GM19455 (cell line): ENCODE results near the gene PGM5.
"Not testable (repeated sequence)": the region's sequence is repeated elsewhere in the genome, so short reads cannot be mapped to it uniquely, and the experiment has no call there.

Experiments used
- ATAC-seq: cut with Tn5 transposase; IDR thresholded peaks from one replicate; pipeline ENCODE4 v1.9.1; 2021; ENCODE audit not compliant: unreplicated experiment

Gene PGM5

DNA sequence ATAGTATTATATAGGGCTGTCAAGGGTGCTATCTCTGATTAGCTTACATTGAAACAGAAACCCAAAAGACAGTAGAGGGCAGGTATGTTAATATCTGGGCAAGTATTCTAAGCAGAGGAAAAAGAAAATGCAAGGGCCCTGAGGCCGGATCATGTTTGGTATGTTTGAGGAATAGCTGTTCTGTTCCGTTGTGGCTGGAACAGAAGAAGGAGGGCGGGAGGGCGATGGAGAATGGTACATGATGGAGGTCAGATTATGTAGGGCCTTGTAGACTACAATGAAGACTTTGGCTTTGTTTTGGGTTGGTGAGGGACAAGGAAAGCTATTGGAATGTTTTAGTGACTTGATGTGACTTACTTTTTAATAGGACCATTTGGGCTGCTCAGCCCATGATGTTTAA lies 19.4 kb downstream of the PGM5 start:
- not testable (repeated sequence) for ATAC-seq

DNA sequence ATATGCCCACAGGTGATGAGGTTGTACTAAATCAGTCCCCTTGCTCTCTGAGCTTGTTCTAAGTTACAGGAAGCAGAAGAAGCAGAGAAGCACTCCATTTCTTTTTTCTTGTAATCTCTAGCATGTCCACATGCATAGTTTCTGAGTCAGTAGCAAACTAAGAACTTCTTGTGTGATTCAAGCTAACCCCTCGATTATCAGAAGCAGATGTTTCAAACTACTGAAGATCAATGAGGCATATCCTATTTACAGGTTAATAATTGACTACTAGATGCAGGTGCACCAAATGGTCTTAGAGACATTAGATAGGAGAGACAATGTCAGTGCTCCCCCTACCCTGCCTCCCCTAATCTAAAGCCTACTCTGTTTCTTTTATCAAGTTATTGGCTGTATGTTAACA lies 21.3 kb downstream of the PGM5 start:
- ATAC-seq: not testable (repeated sequence)

DNA sequence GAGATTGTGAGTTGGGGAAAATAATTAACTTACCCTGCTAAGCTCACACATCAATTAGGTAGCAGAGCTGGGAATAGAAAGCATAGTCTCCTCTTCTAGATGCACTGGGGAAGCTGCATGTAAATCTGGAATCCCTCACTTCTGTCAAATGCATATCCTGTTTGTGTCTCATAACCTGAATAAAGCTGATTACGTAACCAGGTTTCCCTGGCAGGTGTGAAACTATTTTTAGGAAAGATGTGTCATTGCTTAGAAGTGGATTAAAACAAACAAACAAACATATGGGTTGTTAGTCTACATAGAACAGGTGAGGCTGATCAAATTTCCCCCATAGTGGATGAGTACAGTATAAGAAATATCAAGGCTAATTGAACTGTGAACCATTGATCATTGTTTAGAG lies 27.5 kb downstream of the PGM5 start:
- not testable (repeated sequence) for ATAC-seq

DNA sequence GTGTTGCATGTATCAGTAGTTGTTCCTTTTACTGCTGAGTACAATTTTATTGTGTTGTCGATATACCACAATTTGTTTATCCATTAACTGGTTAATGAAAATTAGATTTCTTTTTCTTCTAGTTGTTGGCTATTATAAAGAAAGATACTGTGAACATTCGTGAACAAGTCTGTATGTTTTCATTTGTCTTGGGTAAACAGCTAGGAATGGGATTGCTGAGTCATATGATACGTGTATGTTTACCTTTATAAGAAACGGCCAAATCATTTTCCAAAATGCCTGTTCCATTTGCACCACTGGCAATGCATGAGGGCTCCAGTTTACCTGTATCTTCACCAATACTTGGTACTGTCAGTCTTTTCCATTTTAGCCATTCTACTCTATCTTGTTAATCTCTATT lies 33.1 kb downstream of the PGM5 start:
- ATAC-seq: not testable (repeated sequence)

DNA sequence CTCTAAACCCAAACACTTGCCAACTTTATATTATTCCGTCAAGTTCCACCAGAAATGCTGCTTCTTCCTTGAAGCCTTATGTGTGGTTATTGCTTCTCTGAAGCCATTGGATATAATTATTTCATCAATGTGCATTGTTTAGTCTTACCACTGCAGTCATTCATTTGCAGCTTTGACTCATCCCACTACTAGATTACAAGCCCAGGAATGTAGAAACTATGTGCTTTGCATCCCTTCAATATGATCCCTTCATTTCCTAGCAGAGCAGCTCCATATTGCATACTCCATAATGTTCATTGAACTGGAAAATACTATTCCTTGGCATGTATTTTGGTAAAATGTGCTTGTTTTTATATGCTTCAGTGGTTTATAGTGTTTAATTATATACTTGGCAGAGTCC lies 34.3 kb downstream of the PGM5 start:
- ATAC-seq: not testable (repeated sequence)

DNA sequence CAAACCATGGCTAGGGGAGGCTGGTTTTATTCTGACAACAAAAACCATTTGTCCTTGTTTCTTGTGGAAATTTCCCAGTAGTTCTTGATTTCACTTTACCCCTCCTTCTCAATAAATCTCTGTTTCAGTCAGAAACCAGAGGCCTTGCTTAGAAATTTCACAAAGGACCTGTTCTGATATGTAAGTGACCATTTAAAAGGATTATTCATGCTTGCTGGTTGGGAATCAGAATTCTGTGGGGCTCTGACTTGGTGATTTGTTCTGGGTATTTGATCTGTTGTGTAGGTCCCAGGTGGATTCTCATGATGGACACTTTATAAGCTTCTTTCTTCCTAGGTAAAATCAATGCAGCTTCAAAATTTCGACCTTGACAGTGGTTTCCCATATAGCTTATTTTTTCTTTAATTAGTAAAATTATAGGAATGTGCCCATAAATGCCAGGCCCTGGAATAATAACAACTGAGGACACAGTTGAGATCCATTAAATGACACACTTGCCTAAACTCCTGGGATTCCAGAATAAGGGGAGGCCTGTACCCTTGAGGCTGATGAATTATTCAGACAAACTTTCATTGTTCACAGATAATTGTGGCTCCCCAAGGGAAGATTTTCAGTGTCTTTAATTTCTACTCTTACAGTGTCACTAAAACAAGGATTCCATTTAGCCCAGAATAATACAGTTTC lies 40.1 kb downstream of the PGM5 start:
- not testable (repeated sequence) for ATAC-seq

DNA sequence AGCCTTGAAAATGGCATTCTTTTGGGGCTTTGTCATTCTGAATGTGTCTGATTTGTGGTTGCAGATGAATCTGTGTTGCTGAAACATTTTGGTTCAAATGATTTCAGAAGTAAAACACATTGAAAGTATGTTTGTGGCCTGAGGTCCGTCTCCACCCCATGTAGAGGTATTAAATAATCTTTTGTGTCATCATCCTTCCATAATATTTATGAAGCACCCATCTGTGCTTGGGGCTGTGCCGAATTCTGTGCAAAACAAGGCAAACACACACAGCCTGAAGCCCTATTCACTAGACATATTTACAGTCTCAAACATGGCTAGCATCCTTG lies 40.6 kb downstream of the PGM5 start:
- ATAC-seq: not testable (repeated sequence)

DNA sequence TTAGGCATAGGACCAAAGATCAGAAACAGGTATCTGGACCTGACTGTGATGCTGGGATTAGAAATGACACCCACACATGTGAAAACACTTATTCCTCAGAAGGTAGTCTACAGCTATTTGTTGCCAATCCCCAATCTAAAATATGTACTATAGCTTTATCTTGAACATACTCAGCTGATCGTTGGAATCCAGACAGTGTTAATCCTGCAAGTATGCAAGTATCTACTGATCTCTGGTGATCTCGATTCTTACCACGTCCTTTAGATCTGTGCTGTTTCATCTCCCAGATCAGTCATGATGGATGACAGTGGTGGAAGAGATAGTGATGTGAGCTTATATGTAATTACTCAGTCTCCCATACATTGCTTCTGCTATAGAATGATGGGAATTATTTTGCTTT lies 41.4 kb downstream of the PGM5 start:
- not testable (repeated sequence) for ATAC-seq

DNA sequence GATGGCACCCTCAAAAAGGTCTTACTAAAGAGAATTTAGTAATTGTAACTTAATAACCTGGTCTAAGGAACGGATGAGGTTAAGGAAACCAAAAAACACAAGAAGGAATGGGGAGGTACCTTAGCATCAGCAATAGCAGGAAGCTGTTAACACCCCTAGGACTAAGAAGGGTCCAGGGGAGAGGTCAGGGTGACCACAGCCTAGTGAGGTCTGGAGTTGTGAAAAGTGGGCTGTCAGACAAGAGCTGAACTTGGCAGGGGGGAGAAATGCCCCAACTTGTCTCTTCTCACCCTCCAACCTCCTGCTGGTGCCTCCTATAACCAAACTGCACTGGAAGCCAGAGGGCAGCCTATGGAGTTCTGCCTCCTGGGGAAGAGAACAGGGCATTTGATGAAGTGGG lies 41.9 kb downstream of the PGM5 start:
- ATAC-seq: not testable (repeated sequence)

DNA sequence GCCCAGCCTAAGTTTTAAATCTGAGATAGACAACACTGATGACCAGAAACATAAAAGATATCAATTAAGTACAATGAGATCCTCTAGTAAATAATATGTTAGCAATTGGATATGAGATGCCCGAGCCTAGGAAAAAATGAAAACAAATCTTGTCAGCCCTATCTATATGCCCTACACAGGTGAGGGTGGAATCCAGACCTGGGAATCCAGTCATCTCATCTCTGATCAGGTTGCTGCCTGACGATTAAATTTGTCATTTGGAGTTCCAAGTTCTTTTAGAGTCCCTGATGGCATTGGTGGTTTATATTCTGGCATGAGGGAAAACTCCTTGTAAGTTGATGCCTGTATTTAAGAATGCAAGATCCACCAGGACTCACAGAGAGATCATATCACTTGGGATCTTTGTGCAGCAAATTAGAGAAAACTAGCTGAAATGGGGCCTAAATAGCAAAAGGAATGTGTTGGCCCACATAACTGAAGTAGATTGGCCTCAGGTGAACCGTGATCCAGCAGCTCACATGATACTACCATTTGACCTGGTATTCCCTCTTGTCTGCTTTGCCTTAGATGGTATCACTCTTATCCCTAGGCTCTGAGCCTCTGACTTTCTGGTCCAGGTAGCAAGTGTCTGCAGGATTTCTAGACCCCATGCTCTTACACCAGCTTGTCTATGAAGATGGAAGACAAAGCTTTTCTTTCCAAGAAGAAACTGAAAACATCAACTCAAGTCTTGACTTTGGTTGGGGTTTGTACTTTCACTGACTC lies 48.2 kb downstream of the PGM5 start:
- ATAC-seq: not testable (repeated sequence)

DNA sequence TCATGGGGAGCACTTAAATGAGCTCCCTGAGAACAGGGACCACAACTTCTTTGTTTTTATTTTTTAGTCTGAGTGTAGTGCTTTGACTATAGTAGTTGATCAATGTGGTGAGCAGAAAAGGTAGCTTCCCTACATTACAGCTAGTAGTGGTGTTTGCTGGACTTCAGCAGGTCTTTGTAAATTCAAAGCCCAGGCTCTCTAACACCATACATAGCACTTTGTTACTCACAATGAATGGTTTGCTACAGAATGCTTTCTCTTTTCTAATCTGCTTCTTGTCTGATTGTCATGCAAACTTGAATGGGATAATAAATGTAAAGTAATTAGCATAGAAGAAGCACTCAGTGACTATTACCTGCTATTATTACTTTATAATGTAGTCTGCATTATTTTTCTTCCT lies 55.5 kb downstream of the PGM5 start:
- not testable (repeated sequence) for ATAC-seq

DNA sequence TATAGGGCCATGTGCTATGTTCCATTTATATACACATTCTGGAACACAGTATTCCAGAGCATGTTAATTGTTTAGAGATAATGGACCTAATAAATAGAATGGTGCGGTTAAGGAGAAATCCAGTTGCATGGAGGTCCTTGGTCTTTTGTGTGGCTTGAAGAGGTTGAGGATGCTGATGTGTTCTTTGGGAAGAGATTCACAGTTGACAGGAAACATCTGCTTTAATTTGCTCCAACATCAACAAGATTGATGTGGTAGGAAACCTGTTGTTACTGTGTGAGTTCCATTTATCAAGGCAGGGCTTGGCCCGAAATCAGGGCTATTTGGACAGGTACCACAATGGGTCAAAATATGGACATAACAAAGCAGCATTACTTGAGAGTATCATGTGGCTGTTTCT lies 56.3 kb downstream of the PGM5 start:
- not testable (repeated sequence) for ATAC-seq

DNA sequence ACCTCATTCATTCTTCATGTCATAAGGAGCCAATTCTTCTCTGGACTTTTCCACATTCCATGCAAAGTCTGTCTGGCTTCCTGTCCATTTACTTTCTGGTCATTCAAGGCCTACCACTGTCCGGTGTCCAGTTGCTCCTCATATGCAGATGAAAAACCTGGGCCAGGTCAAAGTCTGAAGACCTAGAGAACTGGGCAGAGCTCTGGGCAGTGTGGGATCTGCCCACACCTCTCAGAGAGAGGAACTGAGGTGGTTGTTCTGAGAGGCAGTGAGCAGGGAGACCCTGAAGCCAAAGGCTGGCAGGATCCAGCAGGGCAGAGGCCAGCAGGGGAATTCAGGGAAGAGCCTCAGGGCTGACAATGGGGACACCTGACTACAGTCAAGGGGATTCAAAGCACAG lies 58.7 kb downstream of the PGM5 start:
- ATAC-seq: not testable (repeated sequence)

DNA sequence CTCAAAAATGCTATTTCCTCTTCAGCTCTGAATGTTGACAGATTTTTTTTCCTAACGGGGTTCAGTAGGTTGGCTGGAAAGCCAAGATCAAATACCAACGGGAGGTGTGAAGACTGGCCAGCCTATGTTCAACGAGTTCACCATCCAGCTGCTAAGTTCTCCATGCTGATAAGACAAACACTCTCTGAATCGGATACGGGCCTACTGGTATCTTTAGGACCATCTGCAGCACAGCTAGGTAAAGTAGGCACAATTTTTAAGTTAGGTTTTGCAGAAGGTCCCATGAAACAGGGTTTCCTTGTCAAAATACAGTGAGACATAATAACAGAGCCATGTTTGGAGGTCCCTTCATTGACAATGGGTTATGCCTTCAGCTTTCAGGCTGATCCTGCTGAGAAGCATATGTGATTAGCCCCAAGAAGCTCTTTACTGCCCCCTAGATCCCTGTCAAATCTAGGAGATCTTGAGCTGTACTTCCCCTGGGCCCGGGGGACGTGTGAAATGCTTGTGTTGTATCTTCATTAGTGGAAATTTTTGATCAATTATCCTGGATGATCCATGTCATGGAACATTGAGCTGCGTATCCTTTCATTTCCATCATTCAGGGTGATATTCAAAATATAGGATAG lies 60.6 kb downstream of the PGM5 start:
- ATAC-seq: no peak

DNA sequence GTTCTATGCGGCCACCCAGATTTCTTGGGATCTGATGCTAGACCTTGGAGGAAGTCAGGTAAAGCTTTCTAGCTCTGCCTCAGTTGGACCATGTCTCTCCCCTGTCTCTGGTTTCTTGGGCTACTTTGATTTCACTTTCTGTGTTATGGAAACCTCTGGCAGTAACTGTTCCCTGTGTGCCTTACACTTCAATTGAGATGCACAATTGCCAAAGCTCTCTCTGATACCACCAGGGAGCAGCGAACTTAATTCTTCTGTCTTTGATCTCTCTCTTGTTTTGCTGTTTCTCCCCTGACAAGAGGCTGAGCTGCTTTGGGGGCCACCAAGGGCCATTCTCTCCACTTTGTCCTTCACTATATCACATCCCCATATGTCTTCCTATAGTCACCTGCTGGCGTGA lies 61.4 kb downstream of the PGM5 start:
- ATAC-seq: no peak

DNA sequence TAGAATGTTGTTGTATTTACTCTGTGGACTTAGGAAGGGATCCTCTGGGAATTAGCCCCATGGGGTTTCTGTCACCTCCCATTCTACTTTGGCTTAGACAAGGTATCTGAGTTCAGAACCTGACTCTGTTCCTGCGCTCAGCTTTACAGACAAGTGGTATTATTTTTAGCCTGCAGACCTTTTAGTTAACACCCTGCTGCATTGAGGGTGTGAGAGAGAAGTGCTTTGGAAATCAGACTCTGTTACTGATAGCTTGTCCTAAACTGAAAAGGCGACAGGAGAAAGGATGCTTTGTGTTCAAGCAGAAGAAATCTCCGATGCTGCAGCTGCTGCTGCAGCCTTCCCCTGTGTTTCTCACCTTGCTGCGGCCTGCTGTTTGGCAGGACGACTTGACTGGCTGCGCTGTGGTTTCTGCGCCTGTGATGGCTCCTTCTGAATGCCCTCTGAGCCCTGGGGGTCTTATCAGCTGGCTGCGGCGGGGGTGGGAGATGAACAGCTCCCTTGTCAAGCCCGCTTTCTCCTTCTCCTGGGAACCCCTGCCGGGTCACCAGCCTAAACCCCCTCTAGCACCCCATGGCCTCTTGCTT lies 61.9 kb downstream of the PGM5 start:
- ATAC-seq: no peak

DNA sequence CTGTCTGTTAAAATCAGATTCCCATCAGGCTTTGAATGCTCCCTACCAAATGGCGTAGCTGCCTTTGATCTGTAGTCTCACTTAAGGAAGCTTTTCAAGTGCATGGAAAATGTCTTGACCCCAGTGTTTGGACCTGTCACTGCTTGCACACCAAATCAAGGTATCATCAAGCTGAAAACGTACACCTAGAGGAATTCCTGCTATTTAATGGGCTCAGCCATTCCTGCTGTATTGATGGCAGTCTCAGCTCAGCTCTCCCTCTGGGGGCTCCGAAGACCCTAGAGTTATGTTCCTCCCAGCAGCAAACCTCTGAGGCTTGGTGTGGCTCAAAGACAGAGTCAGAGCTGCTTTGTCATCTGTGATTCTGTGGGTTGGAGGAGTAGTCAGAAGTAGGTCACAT lies 63.5 kb downstream of the PGM5 start:
- ATAC-seq: no peak

DNA sequence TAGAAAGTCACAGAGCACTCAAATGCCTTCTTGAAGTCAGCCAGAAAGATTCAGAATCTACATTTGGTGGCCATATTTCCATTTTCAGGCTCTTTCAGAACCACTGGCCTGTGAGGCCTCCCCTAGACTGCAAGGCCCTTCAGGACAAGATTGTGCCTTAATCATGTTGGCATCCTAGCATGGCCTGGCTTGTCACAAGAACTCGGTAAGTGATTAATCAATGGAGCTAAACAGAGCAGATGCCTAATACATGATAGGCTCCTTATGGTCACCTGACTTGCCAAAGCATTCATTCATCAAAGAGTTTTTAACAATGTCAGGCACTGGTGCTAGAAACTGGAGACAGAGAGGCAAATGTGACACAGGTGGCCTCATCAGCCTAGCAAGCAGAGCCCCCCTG lies 70.3 kb downstream of the PGM5 start:
- ATAC-seq: no peak

DNA sequence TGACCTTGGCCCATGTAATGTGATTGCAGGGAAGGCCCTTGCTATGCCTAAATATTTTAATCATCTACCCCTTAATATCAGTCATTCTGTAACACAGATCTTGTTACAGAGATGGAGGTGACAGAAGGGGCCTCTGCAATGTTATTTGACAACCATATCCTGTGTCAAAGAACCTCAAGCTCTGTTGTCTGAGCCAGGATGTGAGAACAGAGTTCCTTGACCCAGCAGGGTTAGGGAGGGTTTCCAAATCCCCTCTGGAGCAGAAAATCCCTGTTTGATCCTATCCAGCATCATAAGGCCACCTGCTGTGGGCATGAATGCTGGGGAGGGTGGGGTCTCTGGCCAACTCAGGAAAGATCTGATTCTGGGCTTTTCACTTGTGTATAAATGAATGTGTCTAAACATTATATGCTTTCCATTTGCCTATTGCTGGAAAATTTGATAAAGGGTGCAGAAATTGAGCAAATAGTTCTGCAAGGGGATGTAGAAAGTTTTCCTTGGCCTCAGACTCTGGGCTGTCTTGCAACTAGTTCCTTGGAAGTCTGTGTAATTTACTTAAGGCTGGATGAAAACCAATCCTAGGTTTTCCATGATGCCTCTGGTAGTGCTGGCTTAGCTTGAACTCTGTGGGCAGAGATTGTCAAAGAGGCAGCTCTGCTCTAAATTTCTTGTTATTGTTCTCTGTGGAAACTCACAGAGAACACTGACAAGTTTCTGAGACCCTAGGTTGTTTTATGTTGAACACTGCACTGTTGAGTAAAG lies 71.0 kb downstream of the PGM5 start:
- ATAC-seq: no peak

DNA sequence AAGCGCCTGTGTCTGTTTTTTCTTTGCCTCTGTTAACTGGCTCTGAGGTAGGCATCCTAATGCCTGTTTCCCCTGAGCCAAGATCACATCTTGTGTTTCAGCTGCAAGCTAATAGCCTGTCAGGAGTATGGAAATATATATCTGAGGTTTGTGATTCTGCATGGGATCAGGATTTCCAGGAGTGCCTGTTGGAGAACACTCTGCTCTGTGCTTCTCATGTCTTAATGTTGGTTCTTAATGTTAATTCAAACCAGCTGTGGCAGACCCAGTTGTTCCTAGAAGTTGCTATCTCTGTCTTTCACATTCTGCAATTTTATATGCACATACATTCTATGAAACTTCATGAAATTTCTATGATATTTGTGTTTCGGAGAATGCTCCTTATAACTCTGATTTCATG lies 72.1 kb downstream of the PGM5 start:
- no peak for ATAC-seq

DNA sequence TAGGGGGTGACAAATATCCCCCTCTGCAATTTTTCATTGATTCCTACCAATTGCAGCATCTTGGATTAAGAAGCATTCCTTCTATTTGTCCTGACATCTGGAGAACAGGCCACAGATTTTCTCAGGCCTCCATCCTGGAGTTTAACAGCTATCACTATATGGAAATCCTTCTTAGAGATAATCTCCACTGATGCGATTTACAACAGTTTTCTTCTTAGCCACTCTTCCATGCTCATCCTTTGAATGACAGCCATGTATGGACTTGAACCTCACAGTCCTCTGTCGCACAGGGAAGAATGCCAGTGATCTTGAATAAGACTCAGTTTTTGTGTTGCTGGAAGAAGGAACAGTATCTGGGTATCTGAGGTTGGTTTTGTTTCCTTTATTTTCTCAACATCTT lies 73.2 kb downstream of the PGM5 start:
- no peak for ATAC-seq
